ENCODE measurements around the gene ZNF532.

DNA sequence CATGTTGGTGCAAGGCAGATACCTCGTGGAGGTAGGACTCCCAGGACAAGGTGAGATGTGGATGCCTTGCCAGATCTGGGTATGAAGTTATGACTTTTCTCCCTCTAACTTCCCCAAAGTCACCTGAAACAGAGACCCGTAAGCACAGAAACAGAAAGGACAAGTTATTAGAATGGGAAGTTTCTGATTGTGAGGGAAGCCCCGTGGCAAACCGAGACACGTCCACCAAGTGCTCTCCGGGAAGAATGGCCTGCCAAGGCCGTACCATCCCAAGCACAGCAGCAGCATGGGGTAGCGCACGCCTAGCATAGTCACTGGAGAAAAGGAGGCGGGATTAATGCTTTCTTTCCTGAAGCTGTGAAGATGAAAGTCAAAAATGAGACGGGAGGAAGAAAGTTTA, 110.6 kb downstream of the ZNF532 start:
- TF ChIP-seq, protein P1, sequence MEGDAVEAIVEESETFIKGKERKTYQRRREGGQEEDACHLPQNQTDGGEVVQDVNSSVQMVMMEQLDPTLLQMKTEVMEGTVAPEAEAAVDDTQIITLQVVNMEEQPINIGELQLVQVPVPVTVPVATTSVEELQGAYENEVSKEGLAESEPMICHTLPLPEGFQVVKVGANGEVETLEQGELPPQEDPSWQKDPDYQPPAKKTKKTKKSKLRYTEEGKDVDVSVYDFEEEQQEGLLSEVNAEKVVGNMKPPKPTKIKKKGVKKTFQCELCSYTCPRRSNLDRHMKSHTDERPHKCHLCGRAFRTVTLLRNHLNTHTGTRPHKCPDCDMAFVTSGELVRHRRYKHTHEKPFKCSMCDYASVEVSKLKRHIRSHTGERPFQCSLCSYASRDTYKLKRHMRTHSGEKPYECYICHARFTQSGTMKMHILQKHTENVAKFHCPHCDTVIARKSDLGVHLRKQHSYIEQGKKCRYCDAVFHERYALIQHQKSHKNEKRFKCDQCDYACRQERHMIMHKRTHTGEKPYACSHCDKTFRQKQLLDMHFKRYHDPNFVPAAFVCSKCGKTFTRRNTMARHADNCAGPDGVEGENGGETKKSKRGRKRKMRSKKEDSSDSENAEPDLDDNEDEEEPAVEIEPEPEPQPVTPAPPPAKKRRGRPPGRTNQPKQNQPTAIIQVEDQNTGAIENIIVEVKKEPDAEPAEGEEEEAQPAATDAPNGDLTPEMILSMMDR (IDR thresholded peaks at IDR 0.05; ENCODE audit: low read length), result no peak
- TF ChIP-seq EZH2 (IDR thresholded peaks at IDR 0.05; ENCODE audit: borderline replicate concordance, low read length), result no peak

All from OCI-LY1 (cell line).